WERI-Rb-1 (cell line): Measurements from ENCODE around the gene FGF23.

ENCODE experiments used
- DNase-seq: peaks from one replicate; pipeline ENCODE4 v3.0.0-alpha.2; 2020
- H3K27ac ChIP-seq: fragments of 250-450 bp; sonication (Bioruptor Pico); 2 replicates; pipeline ENCODE4 v1.5.1; 2020; ENCODE audit warnings: mild to moderate bottlenecking, moderate library complexity
- H3K27me3 ChIP-seq: fragments of 250-450 bp; sonication (Bioruptor Pico); 2 replicates; pipeline ENCODE4 v1.5.1; 2021; ENCODE audit warnings: mild to moderate bottlenecking, low read depth, moderate library complexity; ENCODE audit not compliant: insufficient read depth, severe bottlenecking
- H3K36me3 ChIP-seq: fragments of 250-450 bp; sonication (Bioruptor Pico); 2 replicates; pipeline ENCODE4 v1.5.1; 2020; ENCODE audit warnings: mild to moderate bottlenecking, moderate library complexity
- H3K4me3 ChIP-seq: 2 replicates; pipeline ENCODE4 v1.5.1; 2011; ENCODE audit warnings: low read depth, mild to moderate bottlenecking, control low read depth, low read length
- H3K9me3 ChIP-seq: fragments of 250-450 bp; sonication (Bioruptor Pico); 2 replicates; pipeline ENCODE4 v1.5.1; 2021; ENCODE audit warnings: mild to moderate bottlenecking, moderate library complexity; ENCODE audit not compliant: severe bottlenecking
- TF ChIP-seq, protein P1 (sequence below): IDR thresholded peaks from 2 replicates; pipeline ENCODE4 v1.5.1; 2011; ENCODE audit warnings: low read depth, mild to moderate bottlenecking, control low read depth, inconsistent platforms, low read length

Gene FGF23

DNA sequence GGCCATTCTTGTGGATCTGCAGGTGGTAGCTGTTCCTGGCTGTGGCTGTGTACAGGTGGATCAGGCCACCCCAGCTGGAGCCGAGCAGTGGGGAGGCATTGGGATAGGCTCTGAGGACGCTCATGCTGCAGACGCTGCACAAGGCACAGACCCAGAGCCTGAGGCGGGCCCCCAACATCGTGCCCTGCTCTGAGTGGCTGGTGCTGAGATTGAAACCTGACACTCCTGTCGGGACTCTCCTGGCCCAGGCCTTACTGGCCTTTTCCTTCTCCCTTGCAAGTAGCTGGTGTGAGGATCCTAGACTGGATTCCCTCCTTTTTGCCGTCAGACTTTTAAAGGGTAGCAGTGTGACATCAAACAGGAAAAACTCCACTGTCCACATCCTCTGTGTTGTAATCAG lies at the start of gene FGF23:
TSS of gene FGF23 (minus strand) at position 308 of the 400 bp plus-strand sequence. CDS start at position 178, 130 bp downstream.
- no peaks in the 10 kb centered on the region for H3K27me3 ChIP-seq

DNA sequence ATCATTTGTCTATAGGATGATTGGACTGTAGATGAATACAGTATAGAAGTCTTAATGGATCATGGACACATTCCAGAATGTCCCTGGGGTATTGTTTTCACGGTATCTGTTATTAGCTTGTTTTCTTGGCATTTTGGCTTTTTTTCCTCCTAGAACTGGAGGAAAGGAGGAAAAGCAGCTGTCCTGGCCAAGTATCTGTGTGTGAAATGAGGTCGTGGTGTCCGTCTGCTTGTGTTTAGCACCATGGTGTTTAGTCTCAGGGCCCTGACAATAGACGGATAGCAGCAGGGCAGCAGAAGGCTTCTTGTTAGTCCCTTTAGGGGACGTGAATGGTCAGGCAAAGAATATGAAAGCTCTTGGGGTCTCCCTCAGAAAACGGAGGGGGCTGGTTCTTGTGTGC lies 44.9 kb upstream of the FGF23 start:
- TF ChIP-seq, protein P1, sequence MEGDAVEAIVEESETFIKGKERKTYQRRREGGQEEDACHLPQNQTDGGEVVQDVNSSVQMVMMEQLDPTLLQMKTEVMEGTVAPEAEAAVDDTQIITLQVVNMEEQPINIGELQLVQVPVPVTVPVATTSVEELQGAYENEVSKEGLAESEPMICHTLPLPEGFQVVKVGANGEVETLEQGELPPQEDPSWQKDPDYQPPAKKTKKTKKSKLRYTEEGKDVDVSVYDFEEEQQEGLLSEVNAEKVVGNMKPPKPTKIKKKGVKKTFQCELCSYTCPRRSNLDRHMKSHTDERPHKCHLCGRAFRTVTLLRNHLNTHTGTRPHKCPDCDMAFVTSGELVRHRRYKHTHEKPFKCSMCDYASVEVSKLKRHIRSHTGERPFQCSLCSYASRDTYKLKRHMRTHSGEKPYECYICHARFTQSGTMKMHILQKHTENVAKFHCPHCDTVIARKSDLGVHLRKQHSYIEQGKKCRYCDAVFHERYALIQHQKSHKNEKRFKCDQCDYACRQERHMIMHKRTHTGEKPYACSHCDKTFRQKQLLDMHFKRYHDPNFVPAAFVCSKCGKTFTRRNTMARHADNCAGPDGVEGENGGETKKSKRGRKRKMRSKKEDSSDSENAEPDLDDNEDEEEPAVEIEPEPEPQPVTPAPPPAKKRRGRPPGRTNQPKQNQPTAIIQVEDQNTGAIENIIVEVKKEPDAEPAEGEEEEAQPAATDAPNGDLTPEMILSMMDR = no peak
- no peak for DNase-seq
- no peaks in the 10 kb centered on the region for H3K36me3 ChIP-seq
- no peak overlapping the region for H3K27ac ChIP-seq
- H3K9me3 ChIP-seq = no peaks in the 10 kb centered on the region
- no peaks in the 10 kb centered on the region for H3K27me3 ChIP-seq
- no peak overlapping the region for H3K4me3 ChIP-seq

More for the DNA sequence above, at the start of gene FGF23:
- TF ChIP-seq, protein P1 = no peak
- no peak for DNase-seq
- no peaks in the 10 kb centered on the region for H3K36me3 ChIP-seq
- no peak within 1 kb of the TSS for H3K4me3 ChIP-seq
- H3K27ac ChIP-seq = no peak within 1 kb of the TSS
- no peaks in the 10 kb centered on the region for H3K9me3 ChIP-seq

DNA sequence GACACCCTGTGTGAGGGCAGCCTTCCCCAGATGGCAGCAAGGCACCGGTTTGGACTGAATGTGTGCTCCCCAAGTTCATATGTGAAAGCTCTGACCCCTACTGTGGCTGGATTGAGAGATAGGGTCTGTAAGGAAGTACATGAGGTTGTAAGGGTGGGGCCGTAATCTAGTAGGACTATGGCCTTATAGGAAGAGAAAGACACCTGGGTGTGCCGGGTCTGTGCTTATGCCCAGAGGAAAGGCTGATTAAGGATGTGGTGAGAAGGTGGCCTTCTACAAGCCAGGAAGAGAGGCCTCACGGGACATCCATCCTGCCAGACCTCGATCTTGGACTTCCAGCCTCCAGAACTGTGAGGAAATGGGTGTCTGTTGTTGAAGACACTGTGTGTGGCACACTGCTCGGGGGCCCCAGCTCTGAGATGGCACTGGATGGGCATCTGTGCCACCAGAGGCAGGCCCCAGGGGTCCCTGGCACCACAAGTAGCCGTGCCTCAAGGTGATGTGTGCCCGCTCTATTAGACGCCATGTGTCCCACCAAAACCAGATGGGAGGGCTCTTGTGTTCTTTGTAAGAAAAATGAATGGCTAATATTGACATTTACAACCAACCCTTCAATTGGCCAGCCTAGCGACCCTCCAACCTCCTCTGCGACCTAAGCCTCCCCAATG lies 44.1 kb upstream of the FGF23 start:
- H3K27me3 ChIP-seq = no peaks in the 10 kb centered on the region
- no peaks in the 10 kb centered on the region for H3K9me3 ChIP-seq
- no peak overlapping the region for H3K4me3 ChIP-seq
- H3K36me3 ChIP-seq = no peaks in the 10 kb centered on the region
- no peak for DNase-seq
- no peak overlapping the region for H3K27ac ChIP-seq
- TF ChIP-seq, protein P1 = no peak

DNA sequence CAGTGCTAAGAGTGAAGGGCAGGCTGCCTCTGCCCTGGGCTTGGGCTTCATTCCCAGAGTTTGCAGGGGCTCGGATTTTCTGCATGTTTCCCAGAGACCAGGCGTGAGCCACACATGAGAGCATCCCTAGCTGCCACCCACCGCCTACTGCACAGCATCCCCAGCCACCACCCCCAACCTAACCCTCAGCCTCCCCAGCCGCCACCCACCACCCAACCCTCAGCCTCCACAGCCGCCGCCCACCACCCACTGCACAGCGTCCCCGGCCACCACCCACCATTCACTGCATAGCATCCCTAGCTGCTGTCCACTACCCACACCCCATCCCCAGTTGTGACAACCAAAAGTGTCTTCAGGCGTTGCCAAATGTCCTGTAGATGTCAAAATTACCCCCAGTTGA lies 43.5 kb upstream of the FGF23 start:
- TF ChIP-seq, protein P1 = no peak
- H3K27me3 ChIP-seq = no peaks in the 10 kb centered on the region
- H3K4me3 ChIP-seq = no peak overlapping the region
- no peak for DNase-seq
- no peak overlapping the region for H3K27ac ChIP-seq
- no peaks in the 10 kb centered on the region for H3K36me3 ChIP-seq
- no peaks in the 10 kb centered on the region for H3K9me3 ChIP-seq

DNA sequence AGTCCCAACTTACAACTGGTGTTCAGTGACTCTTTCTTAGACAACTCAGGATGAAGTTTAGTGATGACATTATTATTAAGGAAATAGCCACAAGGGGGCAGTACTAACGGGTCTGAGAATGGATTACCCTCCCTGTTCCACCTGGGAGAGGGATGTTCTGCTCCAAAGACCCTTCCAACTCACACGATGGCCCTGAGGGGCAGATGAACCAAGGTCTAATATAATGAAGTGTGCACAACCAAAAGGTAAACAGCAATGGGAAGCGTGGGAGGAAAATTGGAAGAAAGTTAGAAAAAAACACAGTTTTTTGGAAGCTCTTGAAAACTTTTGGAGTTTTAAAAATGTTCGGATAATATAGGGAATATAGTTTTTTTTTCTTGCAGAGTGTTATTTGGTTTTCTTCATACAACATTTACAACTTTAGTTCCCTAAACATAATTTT lies 42.1 kb upstream of the FGF23 start:
- Histone ChIP-seq H3K27ac (no peak overlapping the region), H3K9me3 (no peaks in the 10 kb centered on the region), H3K27me3 (no peaks in the 10 kb centered on the region), H3K36me3 (no peaks in the 10 kb centered on the region), H3K4me3 (no peak overlapping the region)
- peak; percentile 30 for DNase-seq
- TF ChIP-seq, protein P1 = peak; percentile 59

DNA sequence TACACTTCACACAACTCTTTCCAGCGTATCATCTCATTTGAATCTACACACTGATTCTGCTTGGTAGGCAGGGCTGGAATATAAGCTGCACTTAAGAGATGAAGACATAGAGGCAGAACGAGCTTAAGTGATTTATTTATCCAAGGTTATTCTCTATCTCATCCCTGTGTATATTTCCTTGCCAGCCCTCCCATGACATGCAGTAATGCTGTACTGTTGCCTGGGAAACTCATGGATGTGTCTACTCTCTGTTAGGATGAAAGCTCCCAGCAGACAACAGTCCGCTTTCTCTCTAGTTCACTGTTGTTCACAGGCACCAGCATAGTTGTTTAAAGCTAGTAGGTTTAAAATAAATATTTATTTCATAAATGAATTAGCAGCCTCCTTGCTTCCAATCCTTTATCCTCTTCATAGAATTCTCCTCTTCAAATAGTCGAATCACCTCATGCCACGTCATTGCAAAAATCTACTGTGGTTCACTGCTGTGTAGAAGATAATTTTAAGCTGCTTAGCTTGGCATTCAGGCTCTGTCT lies 40.7 kb upstream of the FGF23 start:
- TF ChIP-seq, protein P1 = no peak
- Histone ChIP-seq H3K4me3 (no peak overlapping the region), H3K27ac (no peak overlapping the region), H3K36me3 (no peaks in the 10 kb centered on the region), H3K9me3 (no peaks in the 10 kb centered on the region), H3K27me3 (no peaks in the 10 kb centered on the region)
- no peak for DNase-seq
